UCSD-AML1 (cell line): Measurements from ENCODE around the gene AMBRA1.

Experiments used
- DNase-seq: peaks from one replicate; lab custom pipeline; 2025; ENCODE audit not compliant: unreplicated experiment; lab: John Stamatoyannopoulos, UW

AMBRA1 gene

DNA sequence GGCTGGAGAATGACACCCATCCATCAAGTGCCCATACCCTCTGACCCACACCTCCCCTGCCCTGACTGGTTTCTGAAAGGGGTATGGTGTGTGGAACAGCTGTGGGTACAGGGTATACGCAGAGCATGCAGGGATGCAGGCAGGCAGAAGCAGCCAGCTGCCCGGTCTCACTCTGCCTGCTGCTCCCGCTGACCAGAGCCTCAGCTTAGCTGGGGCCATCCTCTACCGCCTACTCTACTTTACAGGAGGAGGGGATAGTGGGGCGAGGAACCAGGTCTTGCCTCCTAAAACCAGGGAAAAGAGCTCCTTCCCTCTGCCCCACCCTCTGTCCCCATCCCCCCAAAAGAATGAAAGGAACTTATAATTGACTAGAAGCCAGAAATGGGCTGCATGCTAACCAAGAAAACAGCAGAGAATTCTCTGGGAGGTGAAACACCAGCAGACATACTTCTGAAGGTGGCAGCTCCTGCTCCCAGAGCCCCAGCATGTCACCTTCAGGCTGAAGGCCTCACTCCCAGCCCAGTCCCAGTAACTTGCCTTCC, 189.3 kb downstream of the AMBRA1 start:
- DNase-seq = no peak

DNA sequence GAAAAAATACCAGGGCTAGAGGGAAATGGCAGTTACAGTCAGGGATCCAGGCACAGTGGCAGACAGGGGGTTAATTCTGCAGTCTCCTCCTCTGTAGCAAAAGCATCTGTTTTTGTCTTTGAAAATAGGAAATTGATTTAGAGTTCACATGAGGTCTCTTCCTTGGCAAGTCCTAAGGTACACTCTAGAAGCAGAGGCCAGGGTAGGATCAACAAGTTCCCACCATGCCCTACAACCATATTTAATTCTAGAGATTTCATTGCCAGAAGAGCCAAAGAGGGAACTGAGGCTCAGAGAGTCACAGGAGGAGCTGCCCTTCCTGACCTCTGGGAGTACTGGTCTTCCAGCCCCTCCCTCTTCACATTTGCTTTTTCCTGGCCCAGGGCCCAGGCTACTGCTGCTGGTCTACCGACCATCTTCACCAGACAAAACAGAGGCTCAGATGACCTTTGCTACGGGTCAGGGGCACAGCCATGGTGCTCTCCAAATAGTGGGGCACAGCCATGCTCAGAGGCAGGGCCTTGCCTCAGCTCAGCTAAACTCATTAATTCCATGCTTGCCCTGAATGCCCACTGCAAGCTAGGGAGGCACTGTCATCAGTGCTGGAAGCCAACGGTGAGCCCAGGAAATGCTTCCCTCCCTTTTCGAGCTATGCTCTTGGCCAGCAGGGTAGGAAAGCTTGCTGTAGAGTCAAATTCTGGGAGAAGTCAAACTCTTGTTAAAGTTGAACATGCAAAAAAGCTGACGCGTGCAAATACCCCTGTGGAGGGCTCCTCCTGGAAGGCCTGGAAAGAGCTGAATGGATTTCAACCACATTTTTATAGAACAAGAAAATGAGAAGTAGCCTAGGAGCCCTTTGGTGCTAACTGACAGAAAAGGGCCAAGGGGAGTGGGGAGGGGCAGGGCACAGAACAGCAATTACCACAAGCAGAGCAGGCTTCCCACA, 190.6 kb downstream of the AMBRA1 start:
- no peak for DNase-seq

DNA sequence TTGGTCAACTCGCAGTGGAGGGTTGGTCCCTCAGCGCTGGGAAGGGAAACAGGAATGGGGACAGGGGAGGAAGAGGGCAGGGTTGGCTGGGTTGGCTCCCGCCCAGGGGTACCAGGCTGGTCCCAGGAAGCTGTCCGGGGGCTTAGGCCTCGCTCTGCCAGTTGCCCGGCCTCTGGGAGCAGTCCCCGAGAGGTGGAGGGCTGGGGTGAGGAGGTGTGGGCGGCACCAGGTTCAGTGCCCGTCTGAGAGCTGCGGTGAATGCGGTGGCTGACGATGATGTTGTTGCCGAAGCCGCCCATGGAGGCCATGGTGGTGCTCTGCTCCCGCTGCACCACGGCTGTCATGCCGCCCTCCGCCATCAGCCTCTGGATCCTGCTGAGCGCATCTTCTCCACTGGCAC, 196.3 kb downstream of the AMBRA1 start:
- no peak for DNase-seq

DNA sequence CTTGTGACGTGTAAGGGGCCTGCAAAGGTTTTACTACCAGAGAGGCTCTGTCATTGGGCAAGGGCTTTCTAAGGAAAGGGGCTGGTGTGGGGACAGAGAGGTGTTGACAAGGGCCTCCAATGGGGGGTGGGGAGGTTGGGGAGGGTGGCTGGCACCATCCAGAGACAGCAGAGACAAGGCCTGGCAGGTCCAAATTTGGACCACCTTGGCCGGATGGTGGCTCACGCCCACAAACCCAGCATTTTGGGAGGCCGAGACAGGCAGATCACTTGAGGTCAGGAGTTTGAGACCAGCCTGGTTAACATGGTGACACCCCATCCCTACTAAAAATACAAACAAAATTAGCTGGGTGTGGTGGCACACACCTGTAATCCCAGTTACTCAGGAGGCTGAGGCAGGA, 200.1 kb downstream of the AMBRA1 start:
- DNase-seq = no peak

DNA sequence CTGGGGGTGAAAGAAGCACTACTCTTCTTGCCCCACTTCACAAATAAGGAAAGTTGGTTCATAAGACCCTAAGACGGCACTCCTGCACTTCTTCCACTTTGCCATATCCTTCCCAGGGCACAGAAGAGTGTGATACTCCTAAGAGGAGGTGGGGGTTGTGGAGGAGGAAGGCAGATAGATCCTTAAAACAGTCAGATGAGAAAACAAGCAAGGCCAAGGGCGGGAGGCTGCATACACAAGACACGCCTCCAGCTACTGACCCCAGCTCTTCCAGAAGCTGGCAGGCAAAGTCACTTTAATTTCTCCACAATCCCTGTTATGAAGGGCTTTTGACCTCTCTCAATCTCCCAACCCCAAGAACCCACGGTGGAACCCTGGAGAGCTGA, 200.6 kb downstream of the AMBRA1 start:
- DNase-seq = no peak

DNA sequence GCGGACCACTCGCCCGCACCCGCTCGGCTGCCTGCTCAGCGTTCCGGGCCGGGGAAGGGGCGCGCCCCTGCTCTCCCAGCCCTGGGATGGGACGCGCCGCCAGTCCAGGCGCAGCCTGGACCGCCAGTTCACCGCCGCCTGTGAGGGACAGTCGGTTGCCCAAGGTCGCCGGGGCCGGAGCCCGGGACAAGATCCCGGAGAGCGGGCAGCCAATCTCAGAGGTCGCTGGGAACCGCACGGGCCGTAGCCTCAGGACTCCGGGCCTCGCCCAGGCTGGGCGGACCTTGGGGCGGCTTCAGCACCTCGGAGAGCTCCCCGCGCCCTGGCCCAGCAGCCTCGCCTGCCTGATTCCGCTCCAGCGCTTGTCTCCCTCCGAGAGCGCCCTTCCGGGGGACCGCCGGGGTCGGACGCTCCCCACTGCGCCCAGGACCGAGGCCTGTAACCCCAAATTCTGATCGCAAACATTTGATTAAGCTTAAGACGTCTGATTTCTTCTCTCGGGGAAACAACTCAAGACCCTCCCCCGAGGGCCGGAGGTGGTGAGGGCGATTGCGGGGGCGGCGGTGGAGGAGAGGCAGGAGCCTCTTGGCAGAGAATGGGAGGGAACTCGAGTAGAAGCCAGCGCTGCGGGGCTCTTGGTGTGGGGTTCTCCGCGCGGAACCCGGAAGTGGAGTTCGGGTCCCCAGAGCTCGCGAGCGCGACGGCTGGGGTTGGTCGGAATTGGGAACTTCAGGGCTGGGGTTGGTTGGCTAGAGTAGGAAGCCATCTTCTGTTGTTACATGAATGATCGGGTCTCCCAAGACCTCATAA, 201.2 kb downstream of the AMBRA1 start:
- DNase-seq = peak; percentile 86

DNA sequence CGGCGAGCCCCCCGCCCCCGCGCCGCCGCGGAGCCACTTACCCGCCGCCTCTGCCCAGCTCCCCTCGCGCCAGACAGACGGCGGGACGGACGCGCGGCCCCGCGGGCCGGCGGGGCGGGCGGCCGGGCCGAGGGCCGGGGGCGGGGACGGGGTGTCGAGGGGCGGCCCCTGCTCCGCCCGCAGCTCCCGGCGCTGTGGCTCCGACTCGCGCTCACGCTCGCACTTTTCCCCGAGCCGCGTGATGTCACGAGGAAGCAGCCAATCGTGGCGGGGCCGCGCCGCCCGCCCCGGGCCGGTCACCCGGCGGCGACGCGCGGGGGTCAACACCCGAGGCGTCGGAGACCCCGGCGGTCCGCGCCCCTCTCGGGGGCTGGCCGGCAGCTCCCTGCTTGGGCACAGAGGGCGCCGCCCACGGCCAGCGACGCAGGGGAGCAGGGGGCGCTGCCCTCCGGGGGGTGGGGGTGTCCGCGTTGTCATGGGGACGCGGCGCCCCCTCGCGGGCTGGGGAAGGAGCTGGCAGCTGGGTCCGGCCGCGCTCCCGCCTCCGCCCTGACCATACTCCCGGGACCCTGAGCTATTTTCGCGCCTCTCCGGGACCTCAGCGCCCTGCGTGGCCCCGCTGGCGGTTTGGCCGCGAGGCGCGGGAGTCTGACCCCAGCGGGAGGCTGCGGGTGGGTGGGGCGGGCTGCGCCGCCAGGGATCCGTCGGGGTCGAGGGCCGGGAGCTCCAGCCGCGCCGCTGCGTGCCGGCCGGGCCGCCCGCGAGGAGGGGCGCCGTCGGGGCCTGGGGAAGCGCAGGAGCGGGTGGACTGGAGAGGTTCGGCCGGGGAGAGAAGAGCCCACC, 202.0 kb downstream of the AMBRA1 start, which contains the start of gene CHRM4:
Gene CHRM4, minus strand, starts transcription at position 199 of the 843 bp plus-strand sequence. CDS start 5,219 bp downstream, outside the sequence.
- DNase-seq = peak; percentile 63

DNA sequence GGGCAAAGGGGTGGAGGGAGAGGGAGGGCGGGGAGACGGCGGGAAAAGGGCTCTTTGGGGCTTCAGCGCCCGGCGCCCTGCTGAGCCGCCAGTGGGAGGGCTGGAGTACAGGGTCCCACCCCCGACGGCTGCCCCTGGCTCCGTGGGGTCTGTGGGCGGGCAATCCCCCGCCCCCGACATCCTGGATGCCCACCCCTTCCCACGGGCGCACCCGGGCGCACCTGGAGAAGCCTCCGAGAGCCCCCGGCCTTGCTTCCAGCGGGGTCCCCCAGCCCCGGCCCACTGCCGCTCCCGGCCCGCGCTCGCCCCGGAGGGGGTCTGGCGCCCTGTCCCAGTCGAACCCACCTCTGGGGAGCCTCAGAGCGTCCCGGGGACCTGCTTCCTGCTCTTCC, 202.6 kb downstream of the AMBRA1 start:
- no peak for DNase-seq

DNA sequence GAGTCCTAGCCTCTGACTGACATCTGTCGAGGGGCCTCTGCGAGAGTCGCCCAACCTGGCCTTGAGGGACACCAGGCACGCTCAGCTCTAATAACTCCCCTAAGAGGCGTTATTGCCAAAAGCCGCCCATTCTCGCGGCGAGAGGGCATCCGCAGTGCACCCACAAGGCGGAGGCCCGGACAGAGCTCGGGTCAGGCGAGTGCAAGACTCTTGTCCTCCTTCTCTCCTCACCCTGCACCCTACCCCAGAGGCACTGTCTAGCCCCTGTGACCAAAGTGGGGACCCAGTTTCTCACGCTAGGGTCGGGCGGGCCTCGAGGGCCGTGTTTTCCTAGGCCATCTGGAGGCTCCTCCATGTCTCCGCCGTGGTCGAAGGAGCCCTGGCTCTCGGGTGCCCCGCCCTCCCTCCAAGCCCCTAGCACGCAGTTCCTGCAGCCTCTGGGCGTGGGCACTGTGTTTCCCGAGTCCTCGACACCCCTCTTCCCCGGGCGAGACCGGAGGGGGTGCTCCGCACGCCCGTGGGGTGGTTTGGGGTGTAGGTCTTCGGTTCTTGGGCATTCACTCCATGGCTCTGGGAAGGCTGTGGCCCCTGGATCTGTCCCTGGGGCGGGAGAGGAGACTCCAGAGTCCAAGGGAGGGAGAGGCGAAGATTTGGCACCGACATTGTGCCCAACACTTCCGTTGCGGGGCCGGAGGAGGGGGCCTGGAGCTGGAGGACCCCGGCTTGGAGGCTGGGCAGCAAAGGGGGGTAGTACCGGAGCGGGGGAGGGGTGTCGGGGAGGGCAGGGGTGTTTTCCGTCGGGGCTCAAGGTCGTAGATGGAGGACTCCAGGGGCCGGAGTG, 203.3 kb downstream of the AMBRA1 start:
- no peak for DNase-seq

DNA sequence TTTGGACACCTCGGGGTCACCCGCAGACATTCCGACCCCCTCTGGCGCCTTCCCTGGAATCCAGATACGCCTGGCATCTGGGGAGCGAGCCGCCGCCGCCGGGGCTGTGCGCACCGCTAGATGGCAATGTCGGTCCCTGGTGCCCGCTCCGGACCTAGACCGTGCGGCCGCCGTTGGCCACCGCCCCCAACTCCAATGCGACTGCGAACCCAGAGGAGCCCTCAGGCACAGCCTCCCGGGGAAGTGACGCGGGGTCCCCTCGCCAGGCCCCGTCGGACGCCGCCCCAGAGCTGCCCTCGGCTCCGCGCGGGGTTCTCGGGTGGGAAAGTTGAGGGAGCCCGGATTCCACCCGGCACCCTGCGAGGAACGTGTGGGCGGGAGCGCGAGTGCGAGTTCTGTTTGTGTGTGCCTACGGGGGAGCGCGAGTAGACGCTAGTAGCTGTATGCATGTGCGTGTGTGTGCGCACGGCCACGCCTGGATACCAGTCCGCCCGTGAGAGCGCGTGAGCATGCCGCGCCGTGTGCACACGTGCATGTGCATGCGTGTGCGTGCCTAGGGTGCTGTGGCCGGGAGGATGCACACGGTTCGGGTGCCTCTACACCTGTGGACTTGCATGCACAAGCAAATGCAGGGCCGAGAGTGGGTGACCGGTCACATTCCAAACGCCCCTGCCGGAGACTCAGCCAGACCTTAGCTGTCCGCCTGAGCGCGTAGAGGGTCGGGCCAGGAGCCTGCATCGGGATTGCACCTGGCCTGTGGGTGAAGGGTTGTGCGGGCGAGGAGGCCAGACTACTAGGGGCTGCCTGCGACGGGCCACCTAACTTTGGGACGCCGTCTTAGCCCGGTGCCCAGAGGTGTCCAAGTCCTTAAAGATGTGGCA, 204.1 kb downstream of the AMBRA1 start:
- DNase-seq = peak; percentile 74

DNA sequence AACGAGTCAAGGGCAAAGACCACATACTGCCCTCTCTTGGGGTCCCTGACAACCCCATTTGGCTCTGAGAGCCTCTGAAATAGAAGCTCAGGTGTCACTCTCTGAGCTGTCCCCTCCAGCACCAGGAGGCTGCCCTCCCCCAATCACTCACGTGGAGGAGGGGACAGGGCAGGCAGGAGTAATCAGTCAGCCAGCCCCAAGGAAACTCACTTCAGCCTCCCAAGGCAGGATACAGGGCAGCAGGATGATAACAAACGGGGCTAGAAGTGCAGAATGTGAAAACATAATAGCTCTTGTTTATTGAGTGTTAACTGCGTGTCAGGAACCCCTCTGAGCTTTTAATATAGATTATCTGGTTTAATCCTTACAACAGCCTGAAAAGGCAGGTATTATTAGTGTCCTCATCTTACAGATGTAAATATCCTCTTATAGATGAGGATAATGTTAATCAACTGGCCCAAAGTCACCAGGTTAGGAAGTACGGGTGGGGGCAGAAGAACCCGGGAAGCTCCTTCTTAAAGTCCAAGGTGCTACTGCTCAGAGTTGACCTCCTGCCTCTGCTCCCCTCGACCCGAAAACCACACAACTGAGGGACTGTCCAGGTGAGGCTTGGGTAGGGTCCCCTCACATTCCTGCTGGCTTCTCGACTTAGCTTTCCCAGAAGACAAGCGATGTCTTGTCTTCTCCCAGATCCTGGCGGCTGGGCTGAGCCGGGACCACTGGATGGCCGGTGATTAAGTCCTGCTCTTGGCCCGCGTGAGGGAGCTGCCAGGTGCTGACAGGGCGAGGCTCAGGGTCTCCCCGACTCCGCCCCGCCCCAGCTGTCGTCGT, 205.0 kb downstream of the AMBRA1 start:
- DNase-seq = no peak

DNA sequence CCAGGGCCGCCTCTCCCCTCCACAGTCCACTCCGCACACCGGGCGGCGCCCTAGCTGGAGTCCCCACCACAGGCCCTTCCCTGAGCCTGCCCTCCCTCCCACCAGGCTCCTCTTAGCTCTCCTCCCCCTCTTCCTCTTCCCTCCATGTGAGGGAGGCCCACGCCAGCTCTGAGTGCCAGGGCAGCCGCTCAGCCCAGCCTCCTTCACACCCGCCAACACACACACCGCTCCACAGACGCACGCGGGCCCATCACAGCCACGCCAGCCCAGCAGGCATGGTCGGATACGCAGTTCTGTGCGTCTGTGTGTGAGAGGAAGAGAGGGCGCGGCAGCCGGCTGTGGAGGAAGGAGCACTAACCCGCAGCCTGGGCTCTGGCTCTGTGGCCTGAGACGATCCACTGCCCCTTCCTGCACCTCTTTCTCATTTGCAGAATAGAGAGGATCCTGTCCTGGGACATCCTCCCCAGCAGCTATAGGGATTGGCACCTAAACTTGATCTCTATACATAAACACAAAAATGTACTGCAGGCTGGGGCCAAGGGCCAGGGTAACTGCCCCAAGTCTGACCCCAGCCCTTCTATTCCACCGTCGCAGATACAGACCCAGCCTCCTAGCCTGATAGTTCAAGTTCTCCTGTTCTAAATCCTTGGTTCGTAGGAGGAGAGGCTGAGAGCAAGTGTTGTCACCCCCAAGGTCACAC, 205.8 kb downstream of the AMBRA1 start:
- DNase-seq = peak; percentile 67

DNA sequence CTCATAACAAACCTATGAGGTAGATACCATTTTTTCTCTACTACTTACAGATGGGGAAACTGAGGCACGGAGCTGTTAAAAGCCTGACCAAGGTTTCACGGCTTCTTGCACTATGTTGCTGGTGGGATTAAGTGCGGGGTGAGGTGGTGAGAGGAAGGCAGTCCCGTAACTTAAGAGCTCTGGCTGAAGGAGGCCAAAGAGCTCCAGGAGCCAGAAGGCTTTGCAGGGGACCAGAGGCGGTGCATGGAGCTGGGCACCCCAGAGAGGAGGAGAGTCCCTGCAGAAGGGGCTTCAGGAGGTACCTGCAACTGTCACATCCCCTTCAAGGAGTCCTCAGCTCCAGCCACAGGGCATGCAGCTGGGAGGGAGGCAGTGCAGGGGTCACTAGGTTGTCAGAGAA, 206.4 kb downstream of the AMBRA1 start:
- DNase-seq = no peak

DNA sequence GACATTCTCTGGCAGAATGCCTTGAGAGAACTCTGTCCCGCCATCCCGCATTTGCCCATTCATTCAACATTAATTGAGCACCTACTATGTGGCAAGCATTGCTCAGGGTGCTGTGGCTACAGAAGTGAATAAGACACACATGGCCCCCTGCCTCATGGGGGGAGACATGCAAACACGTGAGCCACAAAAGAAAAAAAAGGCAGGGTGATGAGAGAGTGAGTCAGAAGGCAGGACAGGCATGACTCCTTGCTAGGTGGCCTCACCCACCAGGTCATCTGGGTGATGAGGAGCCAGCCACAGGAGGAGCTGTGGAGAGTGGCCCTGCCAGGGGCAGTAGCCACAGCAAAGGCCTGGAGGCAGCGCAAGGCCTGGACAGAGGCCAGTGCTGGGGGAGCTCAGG, 207.1 kb downstream of the AMBRA1 start:
- DNase-seq = no peak

DNA sequence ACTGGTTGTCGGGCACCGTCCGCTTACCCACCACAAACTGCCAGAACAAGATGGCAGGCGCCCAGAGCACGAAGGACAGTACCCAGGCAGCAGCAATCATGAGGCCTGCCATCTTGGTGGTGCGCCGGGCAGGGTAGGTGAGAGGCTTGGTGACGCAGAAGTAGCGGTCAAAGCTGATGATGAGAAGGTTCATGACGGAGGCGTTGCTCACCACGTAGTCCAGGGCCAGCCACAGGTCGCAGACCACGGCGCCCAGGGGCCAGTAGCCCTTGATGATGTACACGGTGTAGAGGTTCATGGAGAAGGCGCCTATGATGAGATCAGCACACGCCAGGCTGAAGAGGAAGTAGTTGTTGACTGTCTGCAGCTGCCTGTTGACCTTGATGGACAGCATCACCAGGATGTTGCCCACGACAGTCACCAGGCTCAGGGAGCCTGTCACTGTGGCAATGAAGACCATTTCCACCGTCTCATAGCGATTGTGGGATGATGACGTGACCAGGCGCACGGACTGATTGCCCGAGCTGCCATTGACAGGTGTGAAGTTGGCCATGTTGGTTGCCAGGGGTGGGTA, 207.7 kb downstream of the AMBRA1 start:
- DNase-seq = no peak

DNA sequence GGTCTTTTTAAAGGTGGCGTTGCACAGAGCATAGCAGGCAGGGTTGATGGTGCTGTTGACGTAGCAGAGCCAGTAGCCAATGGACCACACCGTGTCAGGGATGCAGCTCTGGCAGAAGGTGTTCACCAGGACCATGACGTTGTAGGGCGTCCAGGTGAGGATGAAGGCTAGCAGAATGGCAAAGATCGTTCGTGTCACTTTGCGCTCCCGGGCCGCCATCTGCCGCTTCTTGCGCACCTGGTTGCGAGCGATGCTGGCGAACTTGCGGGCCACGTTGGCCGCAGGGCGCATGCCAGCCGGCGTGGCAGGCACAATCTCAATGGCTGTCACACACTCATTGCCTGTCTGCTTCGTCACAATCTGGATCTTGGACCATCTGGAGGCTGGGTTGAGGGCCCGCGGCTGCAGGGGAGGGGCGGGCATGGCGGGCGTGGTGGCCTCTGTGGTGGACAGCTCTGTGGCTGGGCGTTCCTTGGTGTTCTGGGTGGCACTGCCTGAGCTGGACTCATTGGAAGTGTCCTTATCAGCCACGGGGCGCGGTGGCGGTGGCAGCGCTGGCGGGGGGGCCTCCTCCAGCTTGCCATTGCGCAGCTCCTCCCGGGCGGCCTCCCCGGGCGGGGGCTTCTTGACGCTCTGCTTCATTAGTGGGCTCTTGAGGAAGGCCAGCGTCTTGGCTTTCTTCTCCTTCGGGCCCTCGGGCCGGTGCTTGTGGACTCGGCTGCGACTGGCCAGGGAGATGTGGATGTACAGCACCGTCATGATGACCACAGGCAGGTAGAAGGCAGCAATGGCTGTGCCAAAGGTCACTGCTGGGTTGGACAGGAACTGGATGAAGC, 208.4 kb downstream of the AMBRA1 start:
- DNase-seq = no peak
